Measurements from ENCODE around the gene SPEF1.

DNA sequence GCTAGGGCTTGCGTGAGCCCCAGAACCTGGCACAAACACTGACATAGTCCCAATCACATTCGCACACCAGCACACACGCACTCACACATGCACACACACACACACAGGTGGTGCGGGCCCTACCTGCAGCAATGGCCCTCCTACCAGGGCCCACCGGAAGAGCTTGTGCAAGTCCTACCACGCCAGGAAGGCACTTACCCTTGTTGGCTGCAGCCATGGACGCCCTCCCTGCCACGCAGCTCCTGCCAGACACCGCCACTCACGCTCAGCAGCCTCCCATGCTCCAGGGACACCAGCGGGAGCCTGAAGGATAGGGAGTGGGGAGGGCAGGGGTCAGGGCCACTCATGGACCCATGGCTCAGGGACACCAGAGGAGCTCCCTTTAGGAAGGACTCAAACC, 21.4 kb downstream of the SPEF1 start:
- TF ChIP-seq POLR2A (IDR thresholded peaks at IDR 0.05) = no peak
- TF ChIP-seq, protein P1, sequence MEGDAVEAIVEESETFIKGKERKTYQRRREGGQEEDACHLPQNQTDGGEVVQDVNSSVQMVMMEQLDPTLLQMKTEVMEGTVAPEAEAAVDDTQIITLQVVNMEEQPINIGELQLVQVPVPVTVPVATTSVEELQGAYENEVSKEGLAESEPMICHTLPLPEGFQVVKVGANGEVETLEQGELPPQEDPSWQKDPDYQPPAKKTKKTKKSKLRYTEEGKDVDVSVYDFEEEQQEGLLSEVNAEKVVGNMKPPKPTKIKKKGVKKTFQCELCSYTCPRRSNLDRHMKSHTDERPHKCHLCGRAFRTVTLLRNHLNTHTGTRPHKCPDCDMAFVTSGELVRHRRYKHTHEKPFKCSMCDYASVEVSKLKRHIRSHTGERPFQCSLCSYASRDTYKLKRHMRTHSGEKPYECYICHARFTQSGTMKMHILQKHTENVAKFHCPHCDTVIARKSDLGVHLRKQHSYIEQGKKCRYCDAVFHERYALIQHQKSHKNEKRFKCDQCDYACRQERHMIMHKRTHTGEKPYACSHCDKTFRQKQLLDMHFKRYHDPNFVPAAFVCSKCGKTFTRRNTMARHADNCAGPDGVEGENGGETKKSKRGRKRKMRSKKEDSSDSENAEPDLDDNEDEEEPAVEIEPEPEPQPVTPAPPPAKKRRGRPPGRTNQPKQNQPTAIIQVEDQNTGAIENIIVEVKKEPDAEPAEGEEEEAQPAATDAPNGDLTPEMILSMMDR (IDR thresholded peaks at IDR 0.05) = no peak
